ENCODE results near the gene KHSRP.

GRCh38 chr19:6384381-6384780 is 40.2 kb downstream of the KHSRP start:
- TF ChIP-seq POLR2A (IDR thresholded peaks at IDR 0.05), result no peak
- no peak for TF ChIP-seq POLR2AphosphoS5 (IDR thresholded peaks at IDR 0.05; ENCODE audit: insufficient read depth in 1 of 2, low read depth in 1 of 2)

Data from vagina (tissue), 2 donors.